ENCODE results near the gene ILF2. TPM values are rescaled to one million over a fixed set of nuclear protein-coding genes. Genes with fewer than 3 reads are reported as not detected.

Gene ILF2
- total RNA-seq, 4 donors from 2014 or later: 80.2 to 201 (median 122) TPM

DNA sequence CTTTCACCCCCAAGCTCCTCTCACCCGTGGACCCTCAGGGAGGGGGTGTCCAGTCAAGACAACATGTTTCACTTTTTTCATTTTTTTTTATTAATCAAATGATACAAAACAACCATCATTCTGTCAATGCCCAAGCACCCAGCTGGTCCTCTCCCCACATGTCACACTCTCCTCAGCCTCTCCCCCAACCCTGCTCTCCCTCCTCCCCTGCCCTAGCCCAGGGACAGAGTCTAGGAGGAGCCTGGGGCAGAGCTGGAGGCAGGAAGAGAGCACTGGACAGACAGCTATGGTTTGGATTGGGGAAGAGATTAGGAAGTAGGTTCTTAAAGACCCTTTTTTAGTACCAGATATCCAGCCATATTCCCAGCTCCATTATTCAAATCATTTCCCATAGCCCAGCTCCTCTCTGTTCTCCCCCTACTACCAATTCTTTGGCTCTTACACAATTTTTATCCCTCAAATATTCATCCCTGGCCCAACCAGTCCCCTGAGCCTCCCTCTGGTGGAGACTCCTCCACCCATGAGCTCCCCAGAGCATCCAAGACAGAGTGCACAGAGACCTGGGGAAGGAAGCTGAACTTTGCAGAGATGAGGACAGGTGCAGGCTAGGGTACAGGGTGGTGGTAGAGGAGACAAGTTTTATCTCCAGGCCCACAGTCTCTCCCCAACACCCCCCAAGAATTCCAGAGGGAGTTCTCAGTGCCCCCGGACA lies 56.4 kb downstream of the ILF2 start:
- DNase-seq (ENCODE audit: low spot score) (no peak), ATAC-seq (ENCODE audit: low FRiP score) (no peak)
- TF ChIP-seq, protein P1, sequence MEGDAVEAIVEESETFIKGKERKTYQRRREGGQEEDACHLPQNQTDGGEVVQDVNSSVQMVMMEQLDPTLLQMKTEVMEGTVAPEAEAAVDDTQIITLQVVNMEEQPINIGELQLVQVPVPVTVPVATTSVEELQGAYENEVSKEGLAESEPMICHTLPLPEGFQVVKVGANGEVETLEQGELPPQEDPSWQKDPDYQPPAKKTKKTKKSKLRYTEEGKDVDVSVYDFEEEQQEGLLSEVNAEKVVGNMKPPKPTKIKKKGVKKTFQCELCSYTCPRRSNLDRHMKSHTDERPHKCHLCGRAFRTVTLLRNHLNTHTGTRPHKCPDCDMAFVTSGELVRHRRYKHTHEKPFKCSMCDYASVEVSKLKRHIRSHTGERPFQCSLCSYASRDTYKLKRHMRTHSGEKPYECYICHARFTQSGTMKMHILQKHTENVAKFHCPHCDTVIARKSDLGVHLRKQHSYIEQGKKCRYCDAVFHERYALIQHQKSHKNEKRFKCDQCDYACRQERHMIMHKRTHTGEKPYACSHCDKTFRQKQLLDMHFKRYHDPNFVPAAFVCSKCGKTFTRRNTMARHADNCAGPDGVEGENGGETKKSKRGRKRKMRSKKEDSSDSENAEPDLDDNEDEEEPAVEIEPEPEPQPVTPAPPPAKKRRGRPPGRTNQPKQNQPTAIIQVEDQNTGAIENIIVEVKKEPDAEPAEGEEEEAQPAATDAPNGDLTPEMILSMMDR (IDR thresholded peaks at IDR 0.05): no peak

DNA sequence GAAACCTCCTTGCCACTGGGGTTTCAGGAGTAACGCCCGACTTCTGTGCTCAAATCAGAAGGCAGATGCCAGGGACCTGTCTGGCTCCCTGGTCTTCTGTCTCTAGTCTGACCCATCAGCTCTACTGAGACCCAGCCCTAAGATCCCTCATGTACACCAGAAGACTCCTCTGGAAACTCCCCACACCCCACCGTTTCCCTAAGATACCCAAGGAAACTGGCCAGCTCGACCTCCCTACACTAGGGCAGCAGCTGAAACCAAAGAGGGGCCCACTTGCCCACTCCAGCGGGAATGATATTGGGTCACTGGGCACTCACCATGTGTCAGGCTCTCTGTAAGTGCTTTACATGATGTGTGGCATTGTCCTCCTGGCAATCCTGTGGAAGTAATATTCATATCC lies 57.4 kb downstream of the ILF2 start:
- no peak for DNase-seq (ENCODE audit: low spot score)
- ATAC-seq (ENCODE audit: low FRiP score): no peak

DNA sequence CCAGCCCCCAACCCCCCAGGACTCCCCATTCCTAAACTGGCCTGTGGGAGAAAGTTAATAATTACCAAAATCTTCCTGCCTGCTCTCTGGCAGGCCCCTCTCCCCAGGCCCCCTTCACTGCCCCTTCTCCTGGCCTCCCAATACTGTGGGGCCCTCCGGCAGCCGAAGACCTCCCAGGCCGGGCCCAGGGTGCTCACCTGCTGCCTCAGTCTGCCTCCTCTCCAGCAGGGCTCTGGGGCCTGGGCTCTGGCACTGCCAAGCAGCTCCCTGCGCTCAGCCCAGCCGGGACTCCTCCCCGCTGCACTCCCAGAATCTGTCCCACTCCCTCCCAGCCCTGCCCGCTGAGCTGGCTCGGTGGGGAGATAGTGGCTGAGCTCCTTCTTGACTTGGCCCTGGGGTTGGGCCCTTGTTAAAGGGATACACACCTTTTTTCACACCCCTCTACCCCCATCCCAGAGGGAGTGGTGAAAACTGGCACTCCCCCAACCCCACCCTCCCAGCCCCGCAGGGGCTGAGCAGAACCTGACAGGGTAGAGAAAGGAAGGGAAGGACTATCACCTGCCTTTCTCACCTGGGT lies 58.0 kb downstream of the ILF2 start, which contains the start of gene S100A16:
Gene S100A16 (minus strand): TSS at position 383 of the 577 bp plus-strand sequence. CDS start 4,986 bp downstream, outside the sequence.
- DNase-seq (ENCODE audit: low spot score) (no peak), ATAC-seq (ENCODE audit: low FRiP score) (peak; percentile 41)
- TF ChIP-seq, protein P1 (IDR thresholded peaks at IDR 0.05): no peak

More for the DNA sequence above, 57.4 kb downstream of the ILF2 start:
- TF ChIP-seq, protein P1 (IDR thresholded peaks at IDR 0.05): no peak

GRCh38 chr1:153612111-153612754 lies 58.6 kb downstream of the ILF2 start:
- no peak for ATAC-seq (ENCODE audit: low FRiP score)
- DNase-seq (ENCODE audit: low spot score): no peak
- TF ChIP-seq, protein P1 (IDR thresholded peaks at IDR 0.05): no peak

Small RNA genes within 50 kb of the gene (small RNA-seq; reads per million reads assigned to genes)
- not detected for gene MIR8083
- not detected for gene RN7SL372P

Other genes with a start within 250 kb of the ILF2 start
- gene S100A7, start 210.3 kb downstream of the ILF2 start, total RNA-seq: not detected
- 100 to 1,000 TPM; 315 to 566 (median 427) TPM for gene S100A6, start 135.0 kb downstream of the ILF2 start, total RNA-seq
- not detected for gene S100A5, start 130.1 kb downstream of the ILF2 start, total RNA-seq
- 100 to 1,000 TPM; 323 to 723 (median 337) TPM for gene S100A4, start 125.2 kb downstream of the ILF2 start, total RNA-seq
- gene S100A3, start 121.7 kb downstream of the ILF2 start, total RNA-seq: 1 to 10 TPM in 3 of 4 donors, not detected in 1; 1.7 to 3.2 (median 2.7) TPM
- gene S100A2, start 105.1 kb downstream of the ILF2 start, total RNA-seq: 1 to 10 TPM in 2 of 4 donors, not detected in 2; 1.3 to 6.5 TPM
- gene S100A16, start 57.9 kb downstream of the ILF2 start, total RNA-seq: 100 to 1,000 TPM in 3 of 4 donors, 10 to 100 TPM in 1; 84.5 to 225 (median 127) TPM
- 1 to 10 TPM in 2 of 4 donors, under 1 TPM in 1, not detected in 1; 0.50 to 1.9 (median 1.3) TPM for gene S100A14, start 54.7 kb downstream of the ILF2 start, total RNA-seq
- 100 to 1,000 TPM; 118 to 192 (median 176) TPM for gene S100A13, start 43.5 kb downstream of the ILF2 start, total RNA-seq
- gene S100A1, start 42.6 kb downstream of the ILF2 start, total RNA-seq: 10 to 100 TPM in 3 of 4 donors, 1 to 10 TPM in 1; 6.0 to 36.5 (median 23.7) TPM
- gene CHTOP, start 36.9 kb downstream of the ILF2 start, total RNA-seq: 10 to 100 TPM; 31.4 to 63.5 (median 53.7) TPM
- gene SNAPIN, start 12.3 kb downstream of the ILF2 start, total RNA-seq: 10 to 100 TPM; 40.2 to 62.2 (median 54.8) TPM
- 100 to 1,000 TPM in 3 of 4 donors, 10 to 100 TPM in 1; 87.3 to 203 (median 120) TPM for gene NPR1, start 7.7 kb upstream of the ILF2 start, total RNA-seq
- 10 to 100 TPM; 28.6 to 65.3 (median 34.8) TPM for gene INTS3, start 57.1 kb upstream of the ILF2 start, total RNA-seq
- 10 to 100 TPM; 29.4 to 65.4 (median 40.5) TPM for gene SLC27A3, start 104.4 kb upstream of the ILF2 start, total RNA-seq

Data from omental fat pad (tissue), 4 donors.